GM11168 (cell line): ENCODE results near the gene TIMM44.
"Not testable (repeated sequence)": the region's sequence is repeated elsewhere in the genome, so short reads cannot be mapped to it uniquely, and the experiment has no call there.

Experiments used
- in situ Hi-C: fragments of 300-500 bp; cut with MboI; formaldehyde crosslinking; loops from one replicate; pipeline ENCODE4 v1.12.0; 2022; ENCODE audit warnings: low sequenced_read_pairs; ENCODE audit not compliant: unreplicated experiment

TIMM44 gene

GRCh38 chr19:7904074-7905020 is 39.1 kb downstream of the TIMM44 start:
- in situ Hi-C loops: no loop called here

GRCh38 chr19:7903244-7904073 is 40.0 kb downstream of the TIMM44 start, which contains the start of gene MAP2K7:
Gene MAP2K7, plus strand, starts transcription at chr19:7903877. Its CDS starts 68 bp downstream, at chr19:7903945.
- in situ Hi-C loops: no loop called here

GRCh38 chr19:7902796-7903243 is 40.6 kb downstream of the TIMM44 start:
- in situ Hi-C loops: no loop called here

- in situ Hi-C loops: no loop called here
Observed at GRCh38 chr19:7901337-7901736, 42.1 kb downstream of the TIMM44 start.

GRCh38 chr19:7900931-7901330 is 42.5 kb downstream of the TIMM44 start:
- in situ Hi-C loops: no loop called here

- in situ Hi-C loops: no loop called here
Observed at GRCh38 chr19:7900401-7900870, 43.0 kb downstream of the TIMM44 start.

GRCh38 chr19:7899751-7900378 is 43.6 kb downstream of the TIMM44 start:
- in situ Hi-C loops: no loop called here

- in situ Hi-C loops: no loop called here
Observed at GRCh38 chr19:7898967-7899366, 44.5 kb downstream of the TIMM44 start.

- in situ Hi-C loops: no loop called here
Observed at GRCh38 chr19:7897292-7897691, 46.2 kb downstream of the TIMM44 start.

GRCh38 chr19:7895565-7895964 is 47.9 kb downstream of the TIMM44 start:
- in situ Hi-C loops: no loop called here

- in situ Hi-C loops: no loop called here
Observed at GRCh38 chr19:7894612-7895309, 48.7 kb downstream of the TIMM44 start.

GRCh38 chr19:7893362-7894101 is 49.9 kb downstream of the TIMM44 start:
- in situ Hi-C loops: not testable (repeated sequence)

- in situ Hi-C loops: no loop called here
Observed at GRCh38 chr19:7888826-7889217, 54.6 kb downstream of the TIMM44 start.

GRCh38 chr19:7888145-7888825 is 55.2 kb downstream of the TIMM44 start, which contains the start of gene LRRC8E:
Gene LRRC8E, plus strand, starts transcription at chr19:7888510. Its CDS starts 7,094 bp downstream, at chr19:7895604.
- in situ Hi-C loops: no loop called here

- in situ Hi-C loops: no loop called here
Observed at GRCh38 chr19:7887408-7888144, 55.9 kb downstream of the TIMM44 start.

GRCh38 chr19:7885818-7886217 is 57.6 kb downstream of the TIMM44 start:
- in situ Hi-C loops: no loop called here

GRCh38 chr19:7883796-7884570 is 59.5 kb downstream of the TIMM44 start:
- in situ Hi-C loops: no loop called here
